ENCODE measurements around the gene KLHL26. TPM values are rescaled to one million over a fixed set of nuclear protein-coding genes. Genes with fewer than 3 reads are reported as not detected.

Gene KLHL26
- total RNA-seq, 1 donor from 2014 or later, result 8.3 TPM

DNA sequence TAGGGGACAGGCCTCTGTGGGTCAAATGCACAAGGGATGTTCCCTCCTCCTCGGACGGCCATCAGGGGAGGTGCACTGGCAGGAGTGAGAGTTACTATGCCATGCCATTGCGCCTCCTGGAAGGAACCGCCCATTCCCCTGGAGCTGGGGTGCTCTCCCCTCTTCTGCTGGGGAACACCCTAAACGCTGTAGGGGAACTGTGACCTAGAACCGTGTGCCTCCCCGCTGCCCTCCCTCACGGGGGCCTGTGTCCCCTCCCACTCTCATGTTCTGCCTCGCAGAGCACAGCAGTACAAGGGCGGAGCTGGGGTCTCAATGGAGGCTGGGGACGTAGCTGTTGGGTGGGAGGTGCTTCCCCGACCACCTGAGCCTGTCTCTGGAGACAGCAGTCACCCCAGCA, 29.5 kb downstream of the KLHL26 start:
- intact Hi-C loops (cut with DNase I), result no loop called here
- Histone ChIP-seq H3K27ac (no peak overlapping the region), H3K27me3 (no peaks in the 10 kb centered on the region), H3K9me3 (no peaks in the 10 kb centered on the region), H3K4me3 (no peak overlapping the region), H3K36me3 (peaks cover 0 to 13% of the 10 kb centered on the region in 2 donors), H3K4me1 (peaks cover 2% of the 10 kb centered on the region)
- TF ChIP-seq POLR2AphosphoS5 (IDR thresholded peaks at IDR 0.05; ENCODE audit: insufficient read depth in 1 of 2, low read depth in 1 of 2) (no peak), POLR2A (IDR thresholded peaks at IDR 0.05) (no peak)
- TF ChIP-seq, protein P1, sequence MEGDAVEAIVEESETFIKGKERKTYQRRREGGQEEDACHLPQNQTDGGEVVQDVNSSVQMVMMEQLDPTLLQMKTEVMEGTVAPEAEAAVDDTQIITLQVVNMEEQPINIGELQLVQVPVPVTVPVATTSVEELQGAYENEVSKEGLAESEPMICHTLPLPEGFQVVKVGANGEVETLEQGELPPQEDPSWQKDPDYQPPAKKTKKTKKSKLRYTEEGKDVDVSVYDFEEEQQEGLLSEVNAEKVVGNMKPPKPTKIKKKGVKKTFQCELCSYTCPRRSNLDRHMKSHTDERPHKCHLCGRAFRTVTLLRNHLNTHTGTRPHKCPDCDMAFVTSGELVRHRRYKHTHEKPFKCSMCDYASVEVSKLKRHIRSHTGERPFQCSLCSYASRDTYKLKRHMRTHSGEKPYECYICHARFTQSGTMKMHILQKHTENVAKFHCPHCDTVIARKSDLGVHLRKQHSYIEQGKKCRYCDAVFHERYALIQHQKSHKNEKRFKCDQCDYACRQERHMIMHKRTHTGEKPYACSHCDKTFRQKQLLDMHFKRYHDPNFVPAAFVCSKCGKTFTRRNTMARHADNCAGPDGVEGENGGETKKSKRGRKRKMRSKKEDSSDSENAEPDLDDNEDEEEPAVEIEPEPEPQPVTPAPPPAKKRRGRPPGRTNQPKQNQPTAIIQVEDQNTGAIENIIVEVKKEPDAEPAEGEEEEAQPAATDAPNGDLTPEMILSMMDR (IDR thresholded peaks at IDR 0.05), result no peak
- no peak for DNase-seq (ENCODE audit: extremely low spot score in 2 of 2)

DNA sequence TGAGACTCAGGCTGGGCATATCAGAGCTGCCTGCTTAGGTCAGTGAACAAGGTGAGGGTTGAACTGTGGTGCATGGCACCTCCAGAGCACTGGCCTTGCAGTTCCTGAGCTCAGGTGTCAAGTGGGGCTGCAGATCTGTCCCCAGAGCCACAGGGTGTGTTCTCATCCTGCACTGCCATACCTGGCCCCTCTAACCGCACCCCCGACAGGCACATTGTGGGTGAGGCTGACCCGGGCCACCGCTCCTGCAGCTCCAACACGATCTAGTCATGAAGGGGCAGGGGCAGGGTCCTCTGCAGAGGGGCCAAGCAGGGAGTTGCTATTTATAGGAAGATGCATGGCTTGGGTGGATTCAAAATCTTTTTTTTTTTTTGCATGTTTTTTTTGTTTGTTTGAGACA, 30.0 kb downstream of the KLHL26 start:
- Histone ChIP-seq H3K4me1 (no peaks in the 10 kb centered on the region), H3K9me3 (no peaks in the 10 kb centered on the region), H3K27ac (no peak overlapping the region), H3K27me3 (no peaks in the 10 kb centered on the region), H3K36me3 (peaks cover 0 to 13% of the 10 kb centered on the region in 2 donors), H3K4me3 (no peak overlapping the region)
- no peak for DNase-seq (ENCODE audit: extremely low spot score in 2 of 2)
- no peak for TF ChIP-seq POLR2A (IDR thresholded peaks at IDR 0.05)
- TF ChIP-seq POLR2AphosphoS5 (IDR thresholded peaks at IDR 0.05; ENCODE audit: insufficient read depth in 1 of 2, low read depth in 1 of 2), result no peak
- TF ChIP-seq, protein P1 (IDR thresholded peaks at IDR 0.05), result no peak
- intact Hi-C loops (cut with DNase I), result no loop called here

DNA sequence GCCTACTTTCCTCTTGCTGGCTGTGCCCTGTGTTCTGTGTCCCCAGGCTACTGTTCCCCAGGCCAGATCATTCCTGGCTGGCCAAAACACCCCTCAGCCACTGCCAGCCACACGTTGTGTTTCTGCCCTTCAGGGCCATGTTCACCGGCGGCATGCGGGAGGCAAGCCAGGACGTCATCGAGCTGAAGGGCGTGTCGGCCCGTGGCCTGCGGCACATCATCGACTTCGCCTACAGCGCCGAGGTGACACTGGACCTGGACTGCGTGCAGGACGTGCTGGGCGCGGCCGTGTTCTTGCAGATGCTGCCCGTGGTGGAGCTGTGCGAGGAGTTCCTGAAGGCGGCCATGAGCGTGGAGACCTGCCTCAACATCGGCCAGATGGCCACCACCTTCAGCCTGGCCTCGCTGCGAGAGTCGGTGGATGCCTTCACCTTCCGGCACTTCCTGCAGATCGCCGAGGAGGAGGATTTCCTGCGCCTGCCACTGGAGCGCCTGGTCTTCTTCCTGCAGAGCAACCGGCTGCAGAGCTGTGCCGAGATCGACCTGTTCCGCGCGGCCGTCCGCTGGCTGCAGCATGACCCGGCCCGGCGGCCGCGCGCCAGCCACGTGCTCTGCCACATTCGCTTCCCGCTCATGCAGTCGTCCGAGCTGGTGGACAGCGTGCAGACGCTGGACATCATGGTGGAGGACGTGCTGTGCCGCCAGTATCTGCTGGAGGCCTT, 30.9 kb downstream of the KLHL26 start:
- Histone ChIP-seq H3K36me3 (peaks cover 0 to 13% of the 10 kb centered on the region in 2 donors), H3K27me3 (no peaks in the 10 kb centered on the region), H3K4me1 (peaks cover 5% of the 10 kb centered on the region), H3K4me3 (no peak overlapping the region), H3K9me3 (no peaks in the 10 kb centered on the region), H3K27ac (no peak overlapping the region)
- TF ChIP-seq POLR2A (IDR thresholded peaks at IDR 0.05) (no peak), POLR2AphosphoS5 (IDR thresholded peaks at IDR 0.05; ENCODE audit: insufficient read depth in 1 of 2, low read depth in 1 of 2) (no peak)
- TF ChIP-seq, protein P1 (IDR thresholded peaks at IDR 0.05), result no peak
- no peak for DNase-seq (ENCODE audit: extremely low spot score in 2 of 2)
- intact Hi-C loops (cut with DNase I), result no loop called here

DNA sequence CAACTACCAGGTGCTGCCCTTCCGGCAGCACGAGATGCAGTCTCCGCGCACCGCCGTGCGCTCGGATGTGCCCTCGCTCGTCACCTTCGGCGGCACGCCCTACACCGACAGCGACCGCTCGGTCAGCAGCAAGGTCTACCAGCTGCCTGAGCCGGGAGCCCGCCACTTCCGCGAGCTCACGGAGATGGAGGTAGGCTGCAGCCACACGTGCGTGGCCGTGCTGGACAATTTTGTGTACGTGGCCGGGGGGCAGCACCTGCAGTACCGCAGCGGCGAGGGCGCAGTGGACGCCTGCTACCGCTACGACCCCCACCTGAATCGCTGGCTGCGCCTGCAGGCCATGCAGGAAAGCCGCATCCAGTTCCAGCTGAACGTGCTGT, 31.4 kb downstream of the KLHL26 start:
- no peak for DNase-seq (ENCODE audit: extremely low spot score in 2 of 2)
- intact Hi-C loops (cut with DNase I), result no loop called here
- Histone ChIP-seq H3K27ac (no peak overlapping the region), H3K4me3 (no peak overlapping the region), H3K27me3 (no peaks in the 10 kb centered on the region), H3K36me3 (peaks cover 0 to 13% of the 10 kb centered on the region in 2 donors), H3K9me3 (no peaks in the 10 kb centered on the region), H3K4me1 (peaks cover 6% of the 10 kb centered on the region)
- TF ChIP-seq POLR2AphosphoS5 (IDR thresholded peaks at IDR 0.05; ENCODE audit: insufficient read depth in 1 of 2, low read depth in 1 of 2) (no peak), POLR2A (IDR thresholded peaks at IDR 0.05) (no peak)
- TF ChIP-seq, protein P1 (IDR thresholded peaks at IDR 0.05), result no peak

DNA sequence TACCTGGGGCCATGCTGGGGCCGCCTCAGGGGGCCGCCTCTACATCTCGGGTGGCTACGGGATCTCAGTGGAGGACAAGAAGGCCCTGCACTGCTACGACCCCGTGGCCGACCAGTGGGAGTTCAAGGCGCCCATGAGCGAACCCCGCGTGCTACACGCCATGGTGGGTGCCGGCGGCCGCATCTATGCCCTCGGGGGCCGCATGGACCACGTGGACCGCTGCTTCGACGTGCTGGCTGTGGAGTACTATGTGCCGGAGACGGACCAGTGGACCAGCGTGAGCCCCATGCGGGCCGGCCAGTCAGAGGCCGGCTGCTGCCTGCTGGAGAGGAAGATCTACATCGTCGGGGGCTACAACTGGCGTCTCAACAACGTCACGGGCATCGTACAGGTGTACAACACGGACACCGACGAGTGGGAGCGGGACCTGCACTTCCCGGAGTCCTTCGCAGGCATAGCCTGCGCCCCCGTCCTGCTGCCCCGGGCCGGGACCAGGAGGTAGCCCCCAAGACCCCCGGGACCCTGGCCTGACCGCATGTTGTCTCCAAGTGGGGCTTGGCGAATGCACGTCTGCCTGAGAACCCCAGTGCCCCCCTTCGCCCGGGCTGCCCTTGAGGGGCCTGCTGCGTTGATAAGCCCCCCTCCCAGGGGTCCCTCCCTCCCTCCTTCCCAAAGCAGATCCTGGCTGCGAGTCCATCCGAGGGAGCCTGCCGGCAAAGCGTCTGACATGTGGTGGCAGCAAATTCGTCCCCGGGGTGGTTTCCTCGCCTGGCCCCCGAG, 32.1 kb downstream of the KLHL26 start:
- no peak for TF ChIP-seq POLR2AphosphoS5 (IDR thresholded peaks at IDR 0.05; ENCODE audit: insufficient read depth in 1 of 2, low read depth in 1 of 2)
- TF ChIP-seq, protein P1 (IDR thresholded peaks at IDR 0.05), result no peak
- TF ChIP-seq POLR2A (IDR thresholded peaks at IDR 0.05), result no peak
- H3K27ac ChIP-seq, result no peak overlapping the region
- no peaks in the 10 kb centered on the region for H3K9me3 ChIP-seq
- H3K36me3 ChIP-seq, result peaks cover 0 to 13% of the 10 kb centered on the region in 2 donors
- no peak overlapping the region for H3K4me3 ChIP-seq
- H3K4me1 ChIP-seq, result peaks cover 6% of the 10 kb centered on the region
- H3K27me3 ChIP-seq, result no peaks in the 10 kb centered on the region
- no peak for DNase-seq (ENCODE audit: extremely low spot score in 2 of 2)
- intact Hi-C loops (cut with DNase I), result no loop called here

Measured in vagina (tissue), 2 donors.